HFFc6 (cell line): Measurements from ENCODE around the gene GGA3. TPM values are rescaled to one million over a fixed set of nuclear protein-coding genes. Genes with fewer than 3 reads are reported as not detected.

Source experiments
- DNase-seq: peaks from one replicate; pipeline ENCODE4 v3.0.0-alpha.2; 2018
- H3K27ac Mint-ChIP-seq: 2 replicates; pipeline ENCODE4 v1.8.0; 2020; ENCODE audit warnings: mild to moderate bottlenecking, mixed read lengths
- H3K27me3 Mint-ChIP-seq: 2 replicates; pipeline ENCODE4 v1.8.0; 2021; ENCODE audit warnings: mild to moderate bottlenecking, moderate library complexity, mixed read lengths; ENCODE audit not compliant: insufficient read depth
- H3K36me3 Mint-ChIP-seq: 2 replicates; pipeline ENCODE4 v1.8.0; 2021; ENCODE audit warnings: low read depth, mixed read lengths
- H3K4me1 Mint-ChIP-seq: 2 replicates; pipeline ENCODE4 v1.8.0; 2020; ENCODE audit warnings: low read depth, mixed read lengths
- H3K4me3 Mint-ChIP-seq: 2 replicates; pipeline ENCODE4 v1.8.0; 2020; ENCODE audit warnings: mild to moderate bottlenecking, moderate library complexity, mixed read lengths
- H3K9me3 Mint-ChIP-seq: 2 replicates; pipeline ENCODE4 v1.8.0; 2020; ENCODE audit warnings: mild to moderate bottlenecking, mixed read lengths
- CTCF ChIP-seq: fragments of 200-600 bp; sonication (generic); IDR thresholded peaks from 2 replicates; pipeline ENCODE4 v1.5.0; 2021; ENCODE audit warnings: antibody characterized with exemption, mild to moderate bottlenecking
- total RNA-seq, 6 experiments: library from RNA; stranded (reverse); fragmentation: NEBNext Ultra II Directional; extraction: Animal tissue kit (Norgen Biotek cat#: 25700); gene quantifications; 2 replicates in 1 of 6; 3 replicates in 5 of 6; pipeline ENCODE4 v1.2.3, GENCODE V29; 2021

Gene GGA3
- total RNA-seq, 6 experiments from 2014 or later: 23.2 to 26.5 (median 24.2) TPM

DNA sequence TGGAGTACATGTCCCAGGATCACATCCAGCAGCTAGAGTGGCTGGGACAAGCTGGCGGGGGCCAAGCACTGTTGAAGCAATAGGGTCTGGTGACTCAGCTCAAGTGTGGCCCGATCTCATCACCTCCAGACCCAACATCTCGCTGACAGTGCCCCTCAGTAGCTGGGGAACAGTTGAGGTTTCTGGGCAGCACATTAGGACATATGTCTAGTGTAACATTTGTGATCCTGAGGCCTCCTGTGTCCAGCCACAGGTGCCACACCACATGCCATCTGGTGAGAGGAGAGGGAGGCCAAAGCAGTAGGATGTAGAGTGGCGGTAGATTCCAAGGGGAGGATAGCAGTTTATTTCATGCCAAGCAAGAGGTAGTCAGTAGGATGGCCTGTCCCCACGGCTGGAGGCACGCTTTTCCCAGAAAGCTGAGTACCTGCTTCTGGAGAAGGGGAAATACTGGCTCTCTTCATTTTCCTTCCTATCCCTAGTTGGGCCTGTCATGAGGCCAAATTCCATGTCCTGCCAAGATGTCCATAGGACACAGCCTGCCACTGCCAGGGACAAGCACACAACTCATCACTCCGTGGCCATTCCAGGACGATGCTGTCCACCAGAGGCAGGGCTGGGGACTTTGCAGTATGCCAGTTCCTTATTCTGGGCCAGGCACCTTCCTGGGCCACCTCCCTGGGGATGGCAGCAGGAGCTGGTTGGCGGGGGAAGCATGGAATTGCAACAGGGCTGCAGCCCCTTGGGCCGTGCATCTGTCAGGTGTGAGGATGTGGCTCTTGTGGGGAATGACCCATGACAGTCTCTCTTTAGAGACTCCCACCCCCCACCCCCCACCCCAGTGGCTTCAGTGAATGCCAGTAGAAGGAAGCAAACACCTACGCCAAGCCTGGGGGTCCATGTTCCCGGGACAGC is 24.0 kb downstream of the GGA3 start:
- no peak overlapping the region for H3K4me3 Mint-ChIP-seq
- no peak for DNase-seq
- peaks cover 34% of the 10 kb centered on the region for H3K36me3 Mint-ChIP-seq
- peaks cover 12% of the 10 kb centered on the region for H3K4me1 Mint-ChIP-seq
- no peak overlapping the region for H3K27ac Mint-ChIP-seq
- no peaks in the 10 kb centered on the region for H3K9me3 Mint-ChIP-seq
- no peak for TF ChIP-seq CTCF
- peaks cover 5% of the 10 kb centered on the region for H3K27me3 Mint-ChIP-seq

DNA sequence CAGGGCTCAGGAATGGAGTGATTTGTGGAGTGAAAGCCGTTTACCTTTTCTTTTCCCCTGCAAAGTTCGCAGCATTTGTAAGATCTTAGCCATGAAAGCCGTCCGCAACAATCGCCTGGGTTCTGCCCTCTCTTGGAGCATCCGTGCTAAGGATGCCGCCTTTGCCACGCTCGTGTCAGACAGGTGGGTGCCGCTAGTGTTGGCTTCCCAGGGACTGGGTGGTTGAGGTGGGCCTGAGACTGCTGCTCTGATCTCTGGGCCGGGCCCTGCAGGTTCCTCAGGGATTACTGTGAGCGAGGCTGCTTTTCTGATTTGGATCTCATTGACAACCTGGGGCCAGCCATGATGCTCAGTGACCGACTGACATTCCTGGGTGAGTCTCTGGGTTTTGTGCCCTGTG is 28.6 kb downstream of the GGA3 start:
- no peak for DNase-seq
- no peak overlapping the region for H3K4me3 Mint-ChIP-seq
- peaks cover 2% of the 10 kb centered on the region for H3K27me3 Mint-ChIP-seq
- TF ChIP-seq CTCF: no peak
- peaks cover 28% of the 10 kb centered on the region for H3K36me3 Mint-ChIP-seq
- H3K4me1 Mint-ChIP-seq: no peaks in the 10 kb centered on the region
- no peaks in the 10 kb centered on the region for H3K9me3 Mint-ChIP-seq
- H3K27ac Mint-ChIP-seq: no peak overlapping the region

GRCh38 chr17:75231741-75232464 is 29.5 kb downstream of the GGA3 start:
- no peak for DNase-seq
- peaks cover 2% of the 10 kb centered on the region for H3K27me3 Mint-ChIP-seq
- H3K27ac Mint-ChIP-seq: no peak overlapping the region
- H3K9me3 Mint-ChIP-seq: no peaks in the 10 kb centered on the region
- H3K4me3 Mint-ChIP-seq: no peak overlapping the region
- H3K4me1 Mint-ChIP-seq: no peaks in the 10 kb centered on the region
- no peak for TF ChIP-seq CTCF
- peaks cover 28% of the 10 kb centered on the region for H3K36me3 Mint-ChIP-seq

DNA sequence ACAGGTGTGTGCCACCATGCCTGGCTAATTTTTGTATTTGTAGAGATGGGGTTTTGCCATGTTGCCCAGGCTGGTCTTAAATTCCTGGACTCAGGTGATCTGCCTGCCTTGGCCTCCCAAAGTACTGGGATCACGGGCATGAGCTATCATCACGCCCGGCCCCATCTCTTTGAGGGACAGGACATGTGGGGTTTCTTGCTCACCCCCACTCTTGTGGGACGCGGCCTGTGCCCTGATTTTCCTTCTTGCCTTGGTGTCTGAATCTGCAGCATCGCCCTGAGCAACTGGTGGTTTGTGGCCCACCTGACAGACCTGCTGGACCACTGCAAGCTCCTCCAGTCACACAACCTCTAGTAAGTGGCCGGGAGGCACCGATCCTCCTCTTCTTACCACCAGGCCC is 30.3 kb downstream of the GGA3 start:
- Mint-ChIP-seq H3K27me3 (peaks cover 2% of the 10 kb centered on the region), H3K27ac (no peak overlapping the region), H3K4me3 (no peak overlapping the region), H3K4me1 (no peaks in the 10 kb centered on the region), H3K9me3 (no peaks in the 10 kb centered on the region), H3K36me3 (peaks cover 22% of the 10 kb centered on the region)
- no peak for TF ChIP-seq CTCF
- no peak for DNase-seq

- H3K36me3 Mint-ChIP-seq: peaks cover 13% of the 10 kb centered on the region; the same call in 1 of the 2 replicates
- no peaks in the 10 kb centered on the region for H3K4me1 Mint-ChIP-seq
Observed at GRCh38 chr17:75228847-75229246, 32.6 kb downstream of the GGA3 start.

More at GRCh38 chr17:75228847-75229246, 32.6 kb downstream of the GGA3 start:
- Mint-ChIP-seq H3K4me3 (no peak overlapping the region), H3K27me3 (no peaks in the 10 kb centered on the region), H3K27ac (no peak overlapping the region), H3K9me3 (no peaks in the 10 kb centered on the region)
- DNase-seq: no peak
- no peak for TF ChIP-seq CTCF
